ENCODE measurements around the gene CACTIN.
A peak's percentile ranks its signal among the peaks of the same experiment; 100 is the strongest.
"Not testable (repeated sequence)": the region's sequence is repeated elsewhere in the genome, so short reads cannot be mapped to it uniquely, and the experiment has no call there.

The CACTIN gene

DNA sequence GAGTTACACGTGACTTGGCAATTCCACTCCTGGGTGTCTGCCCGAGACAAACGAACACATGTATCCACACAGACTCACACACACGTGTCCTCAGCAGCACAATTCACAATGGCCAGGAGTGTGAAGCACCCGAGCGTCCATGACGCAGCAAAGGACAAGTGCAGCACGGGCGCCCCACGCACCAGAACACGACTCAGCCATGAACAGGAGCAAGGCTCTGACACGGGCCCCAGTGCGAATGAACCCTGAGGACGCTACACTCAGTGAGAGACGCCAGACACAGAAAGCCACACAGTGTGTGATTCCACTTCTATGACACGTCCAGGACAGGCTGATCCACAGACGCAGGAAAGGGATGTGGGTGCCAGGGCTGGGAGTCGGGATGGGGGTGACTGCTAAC is 37.2 kb upstream of the CACTIN start:
- DNase-seq (ENCODE audit: low spot score) = no peak

DNA sequence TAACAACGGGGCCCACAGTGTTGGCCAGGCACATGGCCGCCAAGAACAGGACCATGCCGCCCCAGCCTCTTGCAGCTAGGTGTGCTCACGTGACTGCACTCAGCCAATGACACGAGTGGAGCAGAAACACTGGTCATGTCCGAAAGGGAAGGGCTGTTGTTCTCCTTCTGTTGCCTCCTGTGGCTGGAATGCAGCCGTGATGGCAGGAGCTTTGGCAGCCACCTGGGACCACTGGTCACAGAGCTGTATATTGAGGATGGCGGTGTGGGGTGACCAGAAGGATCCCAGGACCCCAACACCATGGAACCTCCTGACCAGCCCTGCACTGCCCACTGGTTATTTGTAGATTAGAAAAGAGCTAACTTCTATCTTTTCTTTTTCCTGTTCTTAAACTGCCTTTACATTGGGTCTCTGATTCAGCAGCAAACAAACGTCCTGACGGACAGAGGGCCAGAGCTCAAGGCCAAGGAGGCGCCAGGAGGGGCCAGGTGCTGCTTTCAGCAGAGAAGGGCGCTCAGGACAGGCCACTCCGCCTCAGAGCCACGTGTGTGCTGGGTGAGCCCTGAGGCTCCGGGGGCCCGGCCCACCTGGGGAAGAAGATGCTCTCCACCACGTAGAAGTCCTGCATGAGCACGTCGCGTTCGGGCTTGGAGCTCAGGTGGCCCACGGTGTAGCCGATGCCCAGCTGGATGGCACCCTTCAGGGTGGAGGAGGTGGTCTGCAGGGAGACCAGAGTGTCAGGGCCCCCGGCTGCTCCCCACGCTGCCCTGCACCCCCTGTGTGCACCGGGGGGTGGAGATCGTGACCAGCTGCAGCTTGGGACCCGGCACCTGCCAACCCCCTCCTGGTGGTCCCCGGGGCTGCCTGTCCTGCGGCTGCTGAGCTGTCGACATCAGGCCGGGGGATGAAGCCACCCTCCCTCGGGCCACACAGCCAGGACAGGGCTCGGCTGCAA is 35.0 kb upstream of the CACTIN start:
- DNase-seq (ENCODE audit: low spot score) = no peak

DNA sequence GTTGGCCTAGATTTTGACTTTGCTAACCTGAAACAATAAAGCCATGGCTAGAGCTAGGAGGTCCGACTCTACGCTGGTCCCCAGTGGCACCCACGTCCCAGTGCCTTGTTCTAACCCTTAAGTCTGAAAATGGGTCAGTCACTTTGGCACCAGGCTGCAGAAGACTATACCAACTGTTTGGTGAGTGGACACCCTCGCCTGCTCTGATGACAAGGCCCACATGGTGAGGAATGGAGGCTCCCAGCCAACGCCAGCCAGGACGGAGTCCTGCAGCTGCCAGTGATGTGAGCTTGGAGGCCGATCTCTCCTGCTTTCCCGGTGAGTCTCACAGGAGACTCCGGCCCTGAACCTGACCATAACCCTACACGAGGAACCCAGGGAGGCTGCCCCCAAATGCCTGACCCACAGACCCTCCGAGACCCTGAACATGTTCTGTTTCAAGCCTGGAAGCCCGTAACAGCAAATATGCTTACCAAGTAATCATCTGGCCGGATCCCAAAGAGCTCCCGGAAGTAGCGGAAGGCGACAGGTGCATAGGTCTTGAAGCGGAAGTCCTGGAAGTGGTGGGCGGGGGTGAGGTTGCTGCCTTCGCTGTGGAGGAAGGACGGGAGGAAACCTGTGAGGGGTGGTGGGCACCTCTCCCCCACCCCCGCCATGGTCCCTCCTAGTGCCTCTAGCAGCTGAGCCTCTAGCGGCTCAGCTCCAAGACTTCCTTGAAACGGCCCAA is 34.1 kb upstream of the CACTIN start:
- no peak for DNase-seq (ENCODE audit: low spot score)

DNA sequence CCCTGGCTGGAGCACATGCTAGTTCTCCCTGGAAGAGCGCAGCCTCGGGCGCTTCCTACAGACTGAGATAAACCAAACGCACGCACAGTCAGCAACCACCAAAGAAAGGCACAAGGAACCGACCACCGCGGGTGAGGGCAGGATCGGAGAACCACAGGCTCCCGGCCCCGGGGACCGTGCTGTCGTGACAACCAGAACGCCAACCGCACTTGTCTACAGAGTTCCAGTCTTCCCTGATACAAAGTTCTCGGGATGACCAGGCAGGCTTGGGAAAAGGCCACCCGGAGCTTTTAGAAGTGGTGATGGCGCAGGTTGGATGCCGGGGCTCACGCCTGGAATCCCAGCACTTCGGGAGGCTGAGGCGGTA is 33.1 kb upstream of the CACTIN start:
- DNase-seq (ENCODE audit: low spot score) = no peak

DNA sequence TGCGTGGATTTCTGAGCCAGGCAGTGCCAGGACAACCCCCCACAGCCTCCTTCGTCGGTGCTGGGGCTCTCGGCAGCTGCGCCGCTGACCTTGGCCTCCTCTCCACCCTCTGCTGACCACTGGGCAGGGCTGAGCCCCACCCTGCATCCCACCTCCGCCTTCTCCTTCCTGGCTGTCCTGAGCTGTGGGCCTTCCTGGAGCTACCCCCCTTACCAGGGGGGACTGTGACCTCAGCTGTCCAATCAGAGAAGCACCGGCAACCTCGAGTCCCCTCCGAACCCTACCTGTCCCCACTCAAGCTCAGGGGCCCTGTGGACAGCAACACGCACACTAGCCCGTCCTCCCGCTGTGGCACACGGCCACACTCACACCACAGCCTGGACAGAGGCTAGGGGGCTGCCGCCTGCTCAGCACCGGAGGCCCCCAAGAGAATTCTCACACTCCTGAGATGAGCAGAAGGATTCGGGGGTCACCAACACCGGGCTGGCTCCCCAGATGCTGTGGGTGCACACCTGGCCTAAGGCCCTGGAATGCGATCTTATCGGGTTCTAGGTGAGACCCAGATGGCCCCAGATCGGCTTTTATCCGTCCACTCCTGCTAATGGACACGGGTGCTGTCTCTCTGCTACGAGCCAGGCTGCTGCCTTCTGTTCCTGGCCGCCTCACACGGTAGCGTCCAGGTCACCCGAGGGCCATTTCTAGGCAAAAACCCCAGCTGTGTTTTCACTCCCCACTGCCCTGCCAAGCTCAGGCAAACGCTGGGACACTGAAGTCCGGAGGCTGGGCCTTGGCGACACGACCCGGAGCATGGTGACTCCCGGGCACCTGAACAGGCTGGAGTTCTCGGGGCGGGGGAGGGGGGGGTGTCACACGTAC is 32.5 kb upstream of the CACTIN start:
- no peak for DNase-seq (ENCODE audit: low spot score)

DNA sequence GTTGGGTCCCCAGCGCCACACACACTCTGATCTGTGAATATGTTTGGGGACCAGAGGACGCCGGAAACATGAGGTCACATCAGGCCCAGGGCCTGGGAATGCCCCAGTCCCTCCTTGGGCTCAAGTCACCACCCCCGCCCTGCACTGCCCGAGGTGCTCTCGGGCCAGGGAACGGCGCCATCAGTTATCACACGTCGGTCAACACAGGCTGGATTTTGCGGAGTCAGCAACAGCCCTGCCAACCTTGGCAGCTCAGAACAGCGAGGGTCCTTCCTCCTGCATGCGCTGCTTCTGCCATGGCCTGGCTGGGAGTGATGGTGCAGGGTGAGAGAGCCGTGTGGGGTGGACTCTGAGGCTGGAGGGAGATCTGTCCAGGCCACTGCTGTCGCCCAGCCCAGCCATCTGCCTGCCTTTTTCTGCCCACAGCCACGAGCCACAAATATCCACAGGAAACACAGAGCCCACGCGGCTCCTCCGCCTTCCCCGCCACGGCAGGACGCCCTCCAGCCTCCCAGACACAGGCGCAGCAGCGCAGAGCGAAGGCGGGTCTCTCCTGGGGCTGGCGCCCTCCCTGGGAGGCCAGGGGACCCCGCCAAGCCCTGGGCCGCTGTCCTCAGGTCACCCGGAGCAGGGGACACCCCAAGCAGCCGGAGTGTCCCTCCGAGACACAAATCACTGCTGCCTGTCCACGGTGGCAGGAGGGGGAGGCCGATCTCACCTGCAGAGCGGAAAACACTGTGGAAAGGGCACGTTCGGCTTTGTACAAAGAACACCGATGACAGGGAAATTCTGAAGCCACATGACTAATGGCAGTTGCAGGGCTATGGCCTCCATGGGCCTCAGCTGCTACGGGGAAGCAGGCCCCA is 31.6 kb upstream of the CACTIN start:
- no peak for DNase-seq (ENCODE audit: low spot score)

DNA sequence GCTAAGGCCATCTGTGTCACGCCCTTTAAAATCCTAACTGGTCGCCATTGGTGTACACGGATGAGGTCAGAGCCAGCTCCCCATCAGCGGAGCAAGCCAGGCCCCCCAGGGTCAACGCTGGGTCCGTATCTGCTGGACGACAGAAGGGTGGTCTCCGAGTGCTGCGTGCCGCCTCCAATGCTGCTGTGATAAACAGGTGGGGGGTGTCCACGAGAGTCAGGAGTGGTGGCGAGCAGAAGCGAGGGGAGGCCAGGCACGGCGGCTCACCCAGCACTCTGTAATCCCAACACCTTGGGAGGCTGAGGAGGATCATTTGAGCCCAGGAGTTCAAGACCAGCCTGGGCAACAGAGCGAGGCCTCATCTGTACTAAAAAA is 30.8 kb upstream of the CACTIN start:
- no peak for DNase-seq (ENCODE audit: low spot score)

DNA sequence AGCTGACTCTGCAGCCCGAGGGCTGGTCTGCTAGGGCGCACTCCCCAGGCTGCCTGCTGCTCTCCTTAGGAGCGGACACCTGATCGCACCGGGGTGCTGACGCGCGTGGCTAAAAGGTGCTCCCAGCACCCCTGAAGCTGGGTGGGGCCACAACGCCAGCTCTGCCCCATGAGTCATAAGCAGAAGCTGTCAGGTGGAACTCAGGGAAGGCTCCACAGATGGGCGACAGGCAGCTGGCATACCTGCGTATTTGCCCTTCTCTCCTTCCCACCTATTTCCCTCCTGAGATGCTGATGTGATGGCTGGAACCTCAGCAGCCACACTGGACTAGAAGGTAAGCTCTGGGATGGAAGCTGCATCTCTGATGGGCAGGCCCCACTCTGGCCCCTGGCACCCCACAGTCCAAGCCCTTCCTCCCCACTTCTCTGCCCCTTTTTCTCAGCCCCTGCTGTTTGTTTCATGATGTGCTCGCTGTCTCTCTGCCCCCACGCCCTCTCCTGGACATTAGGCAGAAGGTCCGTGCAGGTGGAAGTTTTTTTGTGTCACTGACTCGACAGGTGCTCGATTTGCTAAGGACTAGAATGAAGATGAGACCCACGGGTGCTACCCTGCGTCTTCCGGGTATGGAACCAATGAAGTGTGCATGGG is 30.3 kb upstream of the CACTIN start:
- DNase-seq (ENCODE audit: low spot score) = no peak

DNA sequence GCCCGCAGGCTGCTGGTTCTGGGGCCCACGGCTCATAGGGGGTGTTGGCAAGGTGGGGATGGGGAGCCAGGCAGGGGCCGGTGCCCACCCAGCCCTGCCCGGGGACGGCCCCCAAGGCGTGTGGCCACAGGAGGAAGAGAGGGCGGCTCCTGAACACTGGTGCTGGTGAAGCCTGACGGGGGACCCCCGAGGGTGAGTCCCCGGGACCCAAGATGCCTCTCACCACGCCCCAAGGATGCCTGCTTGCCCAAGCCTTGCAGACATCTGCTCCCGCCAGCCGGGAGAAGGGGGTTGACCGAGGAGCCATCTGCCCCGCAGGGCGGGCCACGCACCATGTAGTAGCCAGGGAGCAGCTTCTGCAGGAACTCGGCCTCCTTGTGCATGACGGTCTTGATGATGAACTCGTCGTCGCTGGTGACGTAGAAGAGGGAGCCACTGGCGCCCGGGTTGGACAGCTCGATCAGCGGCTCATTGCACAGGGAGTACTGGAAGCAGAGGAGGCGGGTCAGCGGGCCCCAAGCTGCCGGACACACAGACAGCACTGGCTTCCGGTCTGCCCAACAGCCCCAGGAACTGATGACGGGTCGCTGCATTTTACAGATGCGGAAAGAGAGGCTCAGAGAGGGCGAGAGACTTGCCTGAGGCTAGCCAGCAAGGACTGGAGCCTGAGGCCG is 29.6 kb upstream of the CACTIN start:
- no peak for DNase-seq (ENCODE audit: low spot score)

DNA sequence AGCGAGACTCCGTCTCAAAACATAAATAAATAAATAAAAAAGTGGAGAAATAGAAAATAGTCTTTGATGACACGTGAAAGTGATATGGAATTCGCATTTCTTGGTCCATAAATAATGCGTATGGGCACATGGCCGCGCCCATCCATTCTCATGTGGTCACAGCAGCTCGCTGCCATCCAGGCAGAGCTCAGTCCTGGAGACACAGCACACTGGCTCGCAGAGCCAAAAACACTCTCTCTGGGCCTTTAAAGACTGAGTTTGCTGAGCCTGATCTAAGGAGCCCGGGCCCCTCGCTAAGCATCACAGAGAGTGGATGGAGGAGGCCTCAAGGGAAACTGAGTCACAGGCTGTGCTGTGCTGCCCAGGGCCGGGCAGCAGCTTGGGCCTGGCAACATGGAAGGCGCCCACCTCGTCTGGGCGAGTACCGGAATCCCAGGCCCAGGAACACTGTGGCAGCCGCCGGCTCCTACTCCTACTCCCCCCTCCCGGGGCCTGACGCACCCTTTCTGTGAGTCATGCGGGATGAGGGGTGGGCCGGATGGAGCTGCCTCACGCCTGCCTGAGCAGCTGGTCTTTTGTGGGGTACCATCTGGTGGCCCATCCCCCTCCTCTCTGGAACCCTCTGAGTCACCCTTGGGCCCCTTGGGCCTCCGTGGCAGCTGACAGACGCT is 28.9 kb upstream of the CACTIN start:
- DNase-seq (ENCODE audit: low spot score) = peak; percentile 36

DNA sequence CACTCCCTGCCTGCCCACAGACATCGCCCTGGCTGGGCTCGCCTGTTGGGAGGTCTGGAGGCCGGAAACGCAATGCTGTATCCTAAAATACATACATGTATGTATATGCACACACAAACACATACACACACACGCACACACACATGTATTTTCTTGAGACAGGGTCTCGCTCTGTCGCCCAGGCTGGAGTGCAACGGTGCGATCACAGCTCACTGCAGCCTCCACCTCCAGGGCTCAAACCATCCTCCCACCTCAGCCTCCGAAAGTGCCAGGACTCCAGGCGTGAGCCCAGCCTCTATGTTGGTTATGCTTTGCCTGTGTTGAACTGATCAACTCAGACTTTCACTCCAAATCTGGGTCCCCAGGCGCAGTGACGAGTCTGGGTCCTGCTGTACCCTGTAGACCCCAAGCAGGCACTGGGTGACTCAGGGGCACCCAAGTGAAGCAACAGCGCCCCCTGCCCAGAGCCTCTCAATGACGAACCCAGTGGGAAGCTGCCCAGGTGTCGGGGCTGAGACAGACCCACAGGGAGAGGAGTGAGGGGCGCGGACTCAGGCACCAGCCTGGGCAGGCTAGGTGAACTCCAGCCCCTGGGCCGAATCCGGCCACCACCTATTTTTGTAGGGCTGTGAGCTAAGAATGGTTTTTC is 27.4 kb upstream of the CACTIN start:
- no peak for DNase-seq (ENCODE audit: low spot score)

DNA sequence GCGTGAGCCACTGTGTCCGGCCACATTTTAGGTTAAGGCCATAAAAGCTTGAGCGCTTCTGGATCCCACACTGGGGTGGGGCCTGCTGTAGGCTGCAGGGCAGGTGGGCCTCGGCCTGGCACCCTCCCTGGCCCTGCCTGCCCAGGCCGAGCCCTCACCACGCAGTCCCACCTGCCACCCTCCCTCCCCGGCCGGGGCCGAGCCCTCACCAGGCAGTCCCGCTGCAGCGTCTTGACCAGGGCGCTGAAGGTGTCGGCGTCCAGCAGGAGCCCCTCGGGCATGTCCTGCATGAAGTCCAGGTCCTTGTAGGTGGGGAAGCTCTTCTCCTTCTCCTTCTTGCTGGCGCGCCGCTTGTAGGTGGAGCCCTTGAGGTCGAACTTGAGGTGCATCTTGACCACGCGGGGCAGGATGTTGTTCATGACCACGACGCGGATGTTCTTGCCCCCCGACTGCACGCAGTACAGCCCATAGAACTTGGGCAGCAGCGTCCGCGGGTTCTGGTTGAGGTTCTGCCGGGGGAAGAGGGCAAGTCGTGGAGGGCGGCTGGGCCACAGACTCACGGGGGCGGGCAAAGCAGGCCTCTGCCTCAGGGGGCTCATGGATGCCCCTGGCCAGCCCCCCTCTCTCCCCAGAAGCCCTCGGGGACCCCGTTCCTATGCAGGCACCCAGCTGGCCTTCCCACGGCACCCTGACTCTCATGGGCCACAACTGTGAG is 26.6 kb upstream of the CACTIN start:
- no peak for DNase-seq (ENCODE audit: low spot score)

DNA sequence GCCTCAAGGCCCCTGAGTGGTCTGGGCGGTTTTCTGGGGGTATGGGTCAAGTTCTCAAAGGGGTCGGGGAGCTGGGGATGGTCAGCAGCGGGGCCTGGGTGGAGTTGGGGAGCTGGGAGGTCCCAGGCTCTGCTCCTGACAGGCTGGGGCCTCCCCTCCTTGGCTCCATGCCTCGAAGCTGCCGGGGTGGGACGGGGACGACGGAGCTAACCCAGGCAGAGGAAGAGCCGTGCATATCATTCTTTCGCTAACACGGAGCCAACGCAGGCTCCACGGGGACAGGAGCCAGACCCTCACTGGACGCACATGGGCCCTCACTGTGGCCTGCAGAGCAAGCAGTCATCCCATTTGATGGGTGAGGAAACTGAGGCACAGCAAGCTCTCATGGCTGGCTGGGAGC is 25.8 kb upstream of the CACTIN start:
- no peak for DNase-seq (ENCODE audit: low spot score)

DNA sequence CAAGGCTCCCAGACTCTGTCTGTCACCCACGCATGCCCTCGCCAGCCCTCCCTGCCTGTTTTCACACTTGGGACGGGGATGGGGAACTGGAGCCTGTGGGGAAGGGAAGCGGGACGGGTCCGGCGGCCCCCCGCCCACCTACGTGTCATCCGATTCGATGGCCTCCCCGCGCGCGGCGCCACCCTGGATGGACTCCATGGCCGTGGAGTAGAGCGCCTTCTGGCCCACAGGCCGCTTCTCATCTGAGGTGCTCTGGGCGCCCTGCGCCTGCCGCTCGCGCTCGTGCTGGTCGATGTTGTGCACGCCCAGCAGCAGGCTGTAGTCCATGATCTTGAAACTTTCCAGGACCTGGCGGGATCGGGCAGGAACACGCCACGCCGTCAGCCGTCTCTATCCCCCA is 25.1 kb upstream of the CACTIN start:
- no peak for DNase-seq (ENCODE audit: low spot score)

DNA sequence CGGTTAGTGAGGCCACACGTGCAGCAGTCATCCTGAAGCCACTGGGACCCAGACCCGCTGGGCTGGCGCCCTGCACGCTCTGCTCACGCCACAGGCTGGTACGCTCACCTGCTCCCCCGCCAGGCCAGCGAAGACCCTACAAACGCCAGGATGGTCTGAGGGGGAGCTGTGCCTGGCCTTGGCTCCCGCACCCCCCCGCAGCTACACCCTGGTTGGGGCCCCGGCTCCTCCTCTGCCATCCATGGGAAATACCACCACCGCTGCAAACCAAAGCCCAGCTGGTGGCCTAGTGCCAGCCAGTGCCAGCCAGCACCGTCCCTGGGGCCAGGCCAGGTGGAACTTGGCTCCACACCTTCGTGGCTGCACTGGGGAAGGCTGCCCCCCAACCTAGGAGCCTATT is 23.3 kb upstream of the CACTIN start:
- no peak for DNase-seq (ENCODE audit: low spot score)

DNA sequence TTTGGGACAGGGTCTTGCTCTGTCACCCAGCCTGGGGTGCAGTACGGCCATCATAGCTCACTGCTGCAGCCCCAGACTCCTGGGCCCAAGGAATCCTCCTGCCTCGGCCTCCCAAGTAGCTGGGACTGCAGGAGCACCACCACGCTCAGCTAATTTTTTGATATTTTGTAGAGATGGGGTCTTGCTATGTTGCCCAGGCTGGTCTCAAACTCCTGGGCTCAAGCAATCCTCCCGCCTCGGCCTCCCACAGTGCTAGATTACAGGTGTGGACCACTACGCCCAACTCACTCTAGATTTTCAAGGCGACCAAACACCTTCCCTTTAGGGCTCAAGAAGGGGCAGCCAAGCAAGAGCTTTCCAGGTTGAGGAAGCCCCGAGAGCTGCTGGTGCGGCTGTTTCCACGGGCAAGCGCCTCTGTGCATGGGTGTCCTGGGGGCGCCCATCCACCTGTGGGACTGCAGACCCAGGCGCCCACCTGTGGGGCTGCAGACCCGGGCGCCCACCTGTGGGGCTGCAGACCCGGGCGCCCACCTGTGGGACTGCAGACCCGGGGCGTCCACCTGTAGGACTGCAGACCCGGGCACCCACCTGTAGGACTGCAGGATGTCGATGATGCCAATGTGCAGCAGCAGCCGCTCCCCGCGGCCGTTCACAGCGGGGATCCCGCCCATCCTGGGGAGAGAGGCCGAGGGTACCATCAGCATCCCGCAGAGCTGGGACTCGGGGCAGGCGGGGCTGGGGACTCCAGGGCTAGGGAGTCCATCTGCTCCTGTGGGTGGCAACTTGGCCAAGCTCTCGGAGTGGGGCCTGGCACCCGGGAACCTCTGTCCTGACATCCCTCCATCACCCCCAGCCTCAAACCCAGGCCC is 21.7 kb upstream of the CACTIN start:
- no peak for DNase-seq (ENCODE audit: low spot score)

DNA sequence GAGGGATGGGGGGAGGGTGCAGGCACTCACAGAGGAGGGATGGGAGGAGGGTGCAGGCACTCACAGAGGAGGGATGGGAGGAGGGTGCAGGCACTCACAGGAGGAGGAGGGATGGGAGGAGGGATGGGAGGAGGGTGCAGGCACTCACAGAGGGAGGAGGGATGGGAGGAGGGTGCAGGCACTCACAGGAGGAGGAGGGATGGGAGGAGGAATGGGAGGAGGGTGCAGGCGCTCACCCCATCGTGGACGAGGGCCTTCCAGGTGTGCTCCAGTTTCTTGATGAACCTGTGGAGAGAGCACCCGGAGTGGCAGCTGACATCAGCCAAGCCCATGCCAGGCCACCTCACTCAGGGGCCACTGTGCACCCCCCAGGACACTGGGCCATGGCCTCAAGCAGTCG is 20.5 kb upstream of the CACTIN start:
- not testable (repeated sequence) for DNase-seq (ENCODE audit: low spot score)

Measured in kidney capillary endothelial cell (primary cell).